AG08395 (cell line): ENCODE data around the gene ANAPC15.

Experiments used
- DNase-seq: peaks from one replicate; pipeline ENCODE4 v3.0.0; 2012; ENCODE audit warnings: mixed read lengths, low spot score

Gene ANAPC15

DNA sequence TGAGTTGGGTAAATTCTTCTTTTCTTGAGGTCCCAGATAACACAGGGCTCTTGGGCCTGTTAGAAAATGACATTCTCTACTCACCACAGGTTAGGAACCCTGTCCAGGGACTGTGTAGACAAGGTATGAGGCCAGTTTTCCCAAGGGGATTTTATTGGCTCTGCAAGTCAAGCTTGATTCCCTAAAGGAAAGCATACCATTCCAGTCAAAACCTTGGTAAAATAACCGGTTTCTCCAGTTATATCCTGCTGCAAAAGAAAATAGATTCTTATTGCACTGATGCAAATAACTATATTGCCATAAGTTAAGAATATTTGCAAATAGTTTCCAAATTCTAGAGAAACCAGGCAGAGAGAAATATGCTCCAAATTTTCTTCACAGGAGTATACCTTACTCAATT lies 13.5 kb upstream of the ANAPC15 start:
- DNase-seq: no peak

DNA sequence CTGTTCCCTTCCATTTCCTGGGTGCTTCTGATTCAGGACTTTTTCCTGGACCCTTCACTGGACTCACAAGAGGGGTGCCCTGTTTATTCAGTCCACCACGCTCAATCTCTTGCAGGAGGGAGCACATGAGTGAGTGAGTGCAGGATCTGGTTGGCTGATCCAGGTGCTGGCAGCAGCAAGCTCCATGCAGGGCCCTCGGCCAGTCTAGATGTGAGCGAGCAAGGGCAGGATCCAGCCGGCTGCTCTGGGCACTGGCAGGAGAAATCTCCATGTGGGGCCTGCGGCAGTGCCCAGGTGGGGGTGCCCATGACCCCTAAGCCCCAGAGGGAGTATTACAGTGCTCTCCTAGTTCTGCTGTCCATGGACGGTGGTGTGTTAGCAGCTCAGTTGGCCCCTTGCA lies 11.6 kb upstream of the ANAPC15 start:
- DNase-seq: no peak

GRCh38 chr11:72123117-72123653 lies 10.7 kb upstream of the ANAPC15 start:
- no peak for DNase-seq

- DNase-seq: no peak
Observed at GRCh38 chr11:72122607-72123006, 10.1 kb upstream of the ANAPC15 start.

GRCh38 chr11:72120930-72121329 lies 8.4 kb upstream of the ANAPC15 start:
- DNase-seq: no peak

DNA sequence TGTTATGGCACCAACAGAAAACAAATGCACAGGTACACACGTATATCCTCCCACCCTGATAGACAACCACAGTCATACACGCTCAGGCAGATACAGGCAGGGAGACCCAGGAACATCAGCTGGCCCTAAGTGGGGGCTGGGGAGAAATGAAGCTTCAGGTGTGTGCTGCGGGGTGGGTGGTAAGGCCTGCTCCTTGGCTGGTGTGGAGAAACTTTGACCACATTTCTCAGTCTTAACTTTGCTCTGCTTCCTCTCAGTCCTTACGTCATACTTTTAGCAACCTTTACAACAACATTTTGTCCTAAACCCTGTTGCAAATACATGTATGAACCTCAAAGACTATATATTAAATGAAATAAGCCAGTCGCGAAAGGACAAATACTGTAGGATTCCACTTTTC lies 6.7 kb upstream of the ANAPC15 start:
- DNase-seq: no peak

GRCh38 chr11:72116019-72116755 lies 3.7 kb upstream of the ANAPC15 start:
- DNase-seq: no peak

DNA sequence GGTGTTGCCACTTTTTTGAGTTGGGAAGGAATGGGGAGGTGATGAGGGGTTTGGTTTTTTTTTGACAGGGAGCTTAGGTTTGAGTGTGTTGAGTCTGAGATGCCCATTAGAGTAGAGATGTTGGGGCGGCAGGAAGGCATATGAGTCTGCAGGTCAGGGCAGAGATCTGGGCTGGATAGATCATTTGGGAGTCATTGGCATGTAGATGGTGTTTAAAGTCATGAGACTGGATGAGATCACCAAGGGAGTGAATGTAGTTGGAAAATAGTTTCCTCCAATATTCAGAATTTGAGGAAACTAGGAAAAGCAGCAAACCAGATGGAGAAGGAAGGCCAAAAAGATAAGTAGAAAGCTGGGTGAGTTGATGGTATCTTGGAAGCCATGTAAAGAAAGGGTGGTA lies 2.1 kb upstream of the ANAPC15 start:
- DNase-seq: no peak

- peak; percentile 57 for DNase-seq
Observed at GRCh38 chr11:72112978-72113808, 698 bp upstream of the ANAPC15 start.

DNA sequence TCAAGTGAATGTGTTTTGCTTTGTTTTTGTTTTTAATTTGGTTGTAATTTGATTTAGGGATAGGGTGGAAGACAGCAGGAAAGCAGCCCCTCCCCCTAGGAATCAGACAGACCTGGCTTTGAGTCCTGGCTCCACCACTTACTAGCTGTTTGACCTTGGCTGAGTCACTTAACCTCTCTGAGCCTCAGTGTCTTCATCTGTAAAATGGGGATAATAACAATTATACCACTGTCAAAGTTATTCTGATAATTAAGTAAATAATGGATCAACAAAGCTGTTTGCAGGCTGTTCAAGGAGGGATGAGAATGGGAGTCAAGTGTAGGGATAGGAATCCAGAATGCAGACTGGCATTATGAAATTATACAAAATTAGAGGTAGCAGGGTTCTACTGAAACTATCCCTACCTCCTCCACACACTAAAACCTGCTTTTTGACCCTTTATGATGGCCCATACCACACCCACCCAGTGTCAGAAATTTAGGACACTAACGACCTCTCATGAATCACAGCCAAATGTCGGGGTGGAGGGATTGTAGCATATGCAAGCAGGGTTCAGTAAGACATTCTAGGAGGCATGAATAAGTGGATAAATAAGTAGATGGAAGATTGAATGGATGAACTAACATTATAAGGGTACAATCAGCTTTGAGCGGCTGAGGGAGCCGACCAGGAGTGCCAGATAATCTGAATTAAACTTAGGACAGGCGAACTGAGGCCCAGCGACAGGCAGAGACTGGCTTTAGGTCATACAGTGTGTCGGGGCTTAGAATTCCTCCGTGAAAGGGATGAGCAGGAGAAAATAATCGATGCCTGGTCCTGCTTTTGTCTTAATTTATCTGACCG lies 974 bp downstream of the ANAPC15 start:
- DNase-seq: no peak

DNA sequence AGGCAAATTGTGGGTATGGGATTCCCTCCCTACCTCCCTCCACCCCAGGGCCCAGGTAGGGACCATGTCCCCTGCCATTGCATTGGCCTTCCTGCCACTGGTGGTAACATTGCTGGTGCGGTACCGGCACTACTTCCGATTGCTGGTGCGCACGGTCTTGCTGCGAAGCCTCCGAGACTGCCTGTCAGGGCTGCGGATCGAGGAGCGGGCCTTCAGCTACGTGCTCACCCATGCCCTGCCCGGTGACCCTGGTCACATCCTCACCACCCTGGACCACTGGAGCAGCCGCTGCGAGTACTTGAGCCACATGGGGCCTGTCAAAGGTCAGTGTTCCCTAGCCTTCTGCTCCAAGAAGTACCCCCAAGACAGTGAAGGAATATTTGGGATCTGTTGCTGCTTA lies 6.6 kb downstream of the ANAPC15 start, which contains the start of gene TOMT:
Gene TOMT (plus strand): TSS at position 37 of the 400 bp plus-strand sequence. CDS start 28 bp downstream, at position 65.
- no peak for DNase-seq

DNA sequence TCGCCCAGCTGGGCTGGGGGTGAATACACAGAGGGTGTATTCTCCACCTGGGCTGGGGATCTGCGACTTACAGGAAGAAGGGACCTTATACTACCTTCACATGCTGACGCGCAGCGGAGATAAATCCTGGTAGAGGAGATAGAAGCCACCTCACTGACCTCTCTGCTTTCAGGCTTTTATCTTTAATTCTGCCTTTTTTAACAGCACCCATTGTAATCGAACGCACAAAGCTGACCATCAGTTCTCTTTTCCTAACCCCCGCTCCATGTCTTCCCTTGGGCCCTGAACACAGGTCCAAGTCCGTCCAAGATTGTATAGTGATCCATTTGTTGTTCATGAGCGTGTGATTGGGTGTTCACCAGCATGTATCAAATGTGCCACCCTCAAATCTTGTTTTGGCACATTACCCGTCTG lies 8.7 kb downstream of the ANAPC15 start:
- DNase-seq: no peak

GRCh38 chr11:72102946-72103753 lies 9.3 kb downstream of the ANAPC15 start, which contains the start of gene LAMTOR1:
Gene LAMTOR1, minus strand, starts transcription at chr11:72103297. Its CDS starts 73 bp downstream, at chr11:72103224.
- peak; percentile 97 for DNase-seq

DNA sequence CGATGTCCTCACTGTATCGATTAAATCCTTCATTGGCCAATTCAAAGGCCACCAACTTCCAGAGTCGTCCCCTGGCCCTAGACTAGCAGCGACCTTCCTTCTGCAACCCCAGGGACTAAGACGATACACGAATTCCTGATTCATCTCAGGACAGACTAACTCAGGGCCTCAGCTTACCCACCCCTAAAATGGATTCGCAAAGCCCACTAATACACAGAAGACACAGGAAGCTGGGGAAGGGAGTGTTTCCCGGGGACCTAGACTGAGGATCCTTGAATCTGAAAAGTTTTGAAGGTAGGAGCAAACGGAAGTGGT lies 9.9 kb downstream of the ANAPC15 start:
- DNase-seq: no peak

GRCh38 chr11:72102162-72102561 lies 10.3 kb downstream of the ANAPC15 start:
- DNase-seq: no peak

DNA sequence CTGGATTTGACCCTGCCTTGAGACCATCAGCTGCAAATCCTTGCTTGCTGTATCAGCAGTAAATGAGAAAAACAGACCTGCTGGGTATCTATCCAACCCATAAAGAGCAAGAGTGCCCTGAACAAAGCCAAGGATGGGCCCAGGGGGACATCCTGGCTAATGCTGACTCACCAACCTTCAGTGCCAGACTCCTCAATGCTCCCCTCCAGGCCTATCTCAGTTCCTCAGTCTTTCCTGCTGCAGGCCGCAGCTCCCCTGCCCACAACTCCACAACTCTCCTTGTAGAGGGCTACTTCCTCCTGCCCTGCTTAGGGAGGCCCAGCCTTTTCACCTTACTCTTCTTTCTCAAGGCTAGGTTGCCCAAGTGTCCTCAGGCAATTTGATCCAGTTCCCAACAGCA lies 12.0 kb downstream of the ANAPC15 start:
- no peak for DNase-seq

DNA sequence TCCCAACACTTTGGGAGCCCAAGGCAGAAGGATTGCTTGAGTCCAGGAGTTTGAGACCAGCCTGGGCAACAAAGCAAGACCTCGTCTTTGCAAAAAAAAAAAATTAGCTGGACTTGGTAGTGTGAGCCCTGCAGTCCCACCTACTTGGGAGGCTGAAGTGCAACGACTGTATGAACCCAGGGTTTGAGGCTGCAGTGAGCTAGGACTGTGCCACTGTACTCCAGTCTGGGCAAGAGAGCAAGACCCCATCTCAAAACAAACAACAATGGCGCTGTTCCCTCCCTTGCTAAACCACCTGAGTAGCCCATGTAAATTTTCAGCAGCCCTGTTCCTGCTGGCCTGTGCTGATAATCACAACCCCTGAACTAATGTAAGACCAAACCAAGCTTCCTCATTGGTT lies 12.5 kb downstream of the ANAPC15 start:
- no peak for DNase-seq

GRCh38 chr11:72098741-72099140 lies 13.8 kb downstream of the ANAPC15 start:
- DNase-seq: no peak

GRCh38 chr11:72091292-72091691 lies 21.2 kb downstream of the ANAPC15 start:
- DNase-seq: peak; percentile 86

- no peak for DNase-seq
Observed at GRCh38 chr11:72088076-72088808, 24.3 kb downstream of the ANAPC15 start.
